Fibroblast of mammary gland (primary cell): ENCODE measurements around the gene DPH6.

ENCODE experiments used
- DNase-seq: peaks from one replicate; pipeline ENCODE4 v3.0.0-alpha.2; 2010; ENCODE audit warnings: low read depth
- H3K4me3 ChIP-seq: 2 replicates; pipeline ENCODE4 v1.5.1; 2011; ENCODE audit warnings: low read depth, mild to moderate bottlenecking, low read length, moderate library complexity; ENCODE audit not compliant: control insufficient read depth
- TF ChIP-seq, protein P1 (sequence below): conservative IDR thresholded peaks from 2 replicates; pipeline ENCODE4 v1.5.1; 2011; ENCODE audit warnings: low read depth, low read length, inconsistent platforms; ENCODE audit not compliant: control insufficient read depth, insufficient read depth

DPH6 gene

DNA sequence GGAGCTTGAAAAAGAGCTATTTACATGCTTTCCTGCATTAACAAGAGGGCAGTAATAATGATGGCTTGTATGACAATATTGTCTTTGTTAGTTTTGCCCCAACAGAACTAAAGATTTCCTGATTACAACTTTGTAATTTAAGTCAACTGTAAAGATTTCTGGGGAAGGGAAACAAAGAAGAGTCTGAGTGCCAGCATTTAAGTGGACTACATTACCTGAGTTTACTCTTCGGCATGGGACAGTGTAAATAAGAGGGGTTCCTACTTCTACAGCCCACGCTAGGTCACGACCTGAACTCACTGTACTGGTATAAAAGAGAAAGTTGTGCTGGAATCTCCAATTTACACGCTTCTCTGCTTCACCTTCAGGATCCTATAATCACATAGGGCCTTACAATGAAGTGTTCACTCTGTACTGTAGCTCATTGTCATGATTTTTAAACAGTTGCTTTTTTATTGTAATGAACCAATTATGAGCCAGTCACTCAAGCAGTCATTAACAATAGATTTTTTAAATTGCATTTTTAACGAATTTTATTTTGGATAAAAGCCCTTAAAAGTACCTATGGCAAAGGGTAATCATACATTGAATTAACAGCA, 39.6 kb downstream of the DPH6 start:
- H3K4me3 ChIP-seq, result no peak overlapping the region
- no peak for DNase-seq
- TF ChIP-seq, protein P1, sequence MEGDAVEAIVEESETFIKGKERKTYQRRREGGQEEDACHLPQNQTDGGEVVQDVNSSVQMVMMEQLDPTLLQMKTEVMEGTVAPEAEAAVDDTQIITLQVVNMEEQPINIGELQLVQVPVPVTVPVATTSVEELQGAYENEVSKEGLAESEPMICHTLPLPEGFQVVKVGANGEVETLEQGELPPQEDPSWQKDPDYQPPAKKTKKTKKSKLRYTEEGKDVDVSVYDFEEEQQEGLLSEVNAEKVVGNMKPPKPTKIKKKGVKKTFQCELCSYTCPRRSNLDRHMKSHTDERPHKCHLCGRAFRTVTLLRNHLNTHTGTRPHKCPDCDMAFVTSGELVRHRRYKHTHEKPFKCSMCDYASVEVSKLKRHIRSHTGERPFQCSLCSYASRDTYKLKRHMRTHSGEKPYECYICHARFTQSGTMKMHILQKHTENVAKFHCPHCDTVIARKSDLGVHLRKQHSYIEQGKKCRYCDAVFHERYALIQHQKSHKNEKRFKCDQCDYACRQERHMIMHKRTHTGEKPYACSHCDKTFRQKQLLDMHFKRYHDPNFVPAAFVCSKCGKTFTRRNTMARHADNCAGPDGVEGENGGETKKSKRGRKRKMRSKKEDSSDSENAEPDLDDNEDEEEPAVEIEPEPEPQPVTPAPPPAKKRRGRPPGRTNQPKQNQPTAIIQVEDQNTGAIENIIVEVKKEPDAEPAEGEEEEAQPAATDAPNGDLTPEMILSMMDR, result no peak

DNA sequence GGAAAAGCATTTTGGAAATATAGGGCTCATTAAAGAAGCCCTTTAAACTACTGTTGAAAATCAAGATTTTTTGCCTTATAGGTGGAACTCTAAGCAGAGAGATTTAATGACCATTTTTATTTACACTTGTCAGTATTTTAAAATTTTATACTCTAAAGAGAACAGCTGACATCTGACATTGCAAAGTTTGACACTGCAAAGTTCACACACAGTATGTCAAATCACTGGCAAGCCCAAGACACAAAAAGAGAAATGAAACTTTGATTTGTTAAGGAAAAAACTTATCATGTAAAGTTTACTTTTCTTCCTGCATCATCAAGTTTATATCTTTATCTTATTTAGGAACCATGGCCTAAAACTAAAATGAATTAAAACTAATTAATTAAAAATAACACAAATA, 40.2 kb downstream of the DPH6 start:
- no peak overlapping the region for H3K4me3 ChIP-seq
- DNase-seq, result no peak
- TF ChIP-seq, protein P1, result no peak

DNA sequence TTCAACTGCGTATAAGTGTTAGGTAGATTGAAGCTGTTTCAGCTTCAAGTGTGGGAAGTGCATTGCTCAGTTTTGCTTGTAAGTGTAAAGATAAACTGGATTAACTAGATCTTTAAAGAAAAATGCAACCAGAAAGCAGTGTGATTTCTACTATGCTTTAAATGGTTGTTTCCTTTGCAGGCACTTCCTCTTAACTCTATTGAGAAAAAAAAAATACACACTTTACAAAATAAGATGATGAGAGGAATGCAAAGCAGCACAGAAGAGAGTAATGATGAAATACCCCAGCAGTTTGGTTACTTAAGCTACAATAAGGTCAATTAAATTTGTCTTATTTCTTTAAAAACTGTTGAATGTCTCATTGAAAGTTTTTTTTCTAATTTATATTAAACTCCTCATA, 40.8 kb downstream of the DPH6 start:
- DNase-seq, result no peak
- TF ChIP-seq, protein P1, result no peak
- H3K4me3 ChIP-seq, result no peak overlapping the region

DNA sequence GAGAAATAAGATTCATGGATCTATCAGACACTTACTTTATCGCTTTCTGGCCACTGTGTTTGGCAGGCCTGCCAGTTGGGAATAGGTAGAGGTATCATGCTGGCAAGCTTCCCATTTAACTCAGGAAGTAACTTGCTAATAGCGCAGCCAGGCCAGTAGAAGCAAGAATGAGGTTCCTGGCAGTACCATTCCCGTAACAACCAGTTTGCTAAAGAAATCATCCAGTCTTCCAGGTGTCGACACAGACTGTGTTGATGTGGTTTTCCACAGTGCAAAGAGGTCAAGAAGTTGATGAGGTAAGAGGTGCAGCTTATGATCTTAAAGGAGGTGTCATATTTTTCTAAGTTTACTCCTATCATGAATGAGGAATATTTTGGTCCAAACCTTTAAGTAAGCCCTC, 46.2 kb downstream of the DPH6 start:
- H3K4me3 ChIP-seq, result no peak overlapping the region
- TF ChIP-seq, protein P1, result no peak
- no peak for DNase-seq

DNA sequence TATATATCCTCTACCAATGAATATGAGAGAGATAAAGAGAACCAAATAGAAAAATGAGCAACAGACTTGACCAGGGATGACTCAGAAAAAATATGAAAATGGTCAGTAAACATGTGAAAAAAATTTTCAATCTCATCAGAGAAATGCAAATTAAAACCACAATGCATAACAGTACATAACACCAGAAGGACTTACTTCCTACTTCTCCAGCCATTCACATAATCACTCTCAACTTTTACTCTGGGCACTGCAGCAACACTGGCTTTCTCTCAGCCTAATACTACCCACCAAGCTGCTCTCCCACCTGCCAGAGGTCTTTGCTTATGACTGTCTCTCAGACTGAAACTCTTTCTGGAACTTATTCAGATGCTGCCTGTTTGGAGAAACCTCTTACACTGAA, 49.4 kb downstream of the DPH6 start:
- H3K4me3 ChIP-seq, result no peak overlapping the region
- TF ChIP-seq, protein P1, result no peak
- peak; percentile 6 for DNase-seq

DNA sequence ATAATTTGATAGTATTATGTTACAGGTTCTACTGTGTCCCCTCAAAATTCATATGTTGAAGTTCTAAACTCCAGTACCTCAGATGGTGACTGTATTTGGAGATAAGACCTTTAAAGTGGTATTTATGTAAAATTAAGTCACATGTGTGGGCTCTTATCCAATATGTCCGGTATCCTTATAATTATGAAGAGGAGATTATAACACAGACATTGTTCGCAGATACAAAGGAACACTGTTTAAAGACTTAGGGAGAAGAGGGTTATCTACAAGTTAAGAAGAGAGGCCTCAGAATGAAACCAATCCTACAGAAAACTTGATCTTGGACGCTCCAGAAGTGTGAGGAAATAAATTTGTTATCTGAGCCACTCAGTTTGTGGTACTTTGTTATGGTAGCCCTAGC, 50.9 kb downstream of the DPH6 start:
- DNase-seq, result no peak
- no peak overlapping the region for H3K4me3 ChIP-seq
- TF ChIP-seq, protein P1, result no peak

DNA sequence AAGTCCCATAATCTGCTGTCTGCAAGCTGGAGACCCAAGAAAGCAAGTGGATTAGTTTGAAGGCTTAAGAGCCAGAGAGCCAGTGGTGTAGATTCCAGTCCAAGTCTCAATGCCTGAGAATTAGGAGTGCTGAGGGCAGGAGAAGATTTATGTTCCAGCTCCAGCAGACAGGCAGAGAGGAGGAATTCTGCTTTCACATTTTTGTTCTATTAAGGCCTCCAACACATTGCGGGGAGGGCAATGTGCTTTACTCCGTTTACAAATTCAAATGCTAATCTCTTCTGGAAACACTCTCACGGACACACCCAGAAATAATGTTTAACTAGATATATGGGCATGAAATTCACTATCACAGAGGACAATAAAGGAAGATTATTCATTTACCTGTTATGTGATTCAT, 54.0 kb downstream of the DPH6 start:
- H3K4me3 ChIP-seq, result no peak overlapping the region
- TF ChIP-seq, protein P1, result no peak
- DNase-seq, result no peak
